Umbilical cord (tissue), 2 donors: ENCODE measurements around the gene SOX6. TPM values are rescaled to one million over a fixed set of nuclear protein-coding genes. Genes with fewer than 3 reads are reported as not detected.
A peak's percentile ranks its signal among the peaks of the same experiment; 100 is the strongest.

Experiments used
- DNase-seq: peaks from one replicate; pipeline ENCODE4 v3.0.0-alpha.2; 2015; ENCODE audit warnings: low spot score
- total RNA-seq: library from RNA; depleted of rRNA; stranded (reverse); fragments of >200 nt; gene quantifications from one replicate; pipeline ENCODE4 v1.2.3, GENCODE V29; 2014; ENCODE audit warnings: low replicate concordance; ENCODE audit not compliant: insufficient read depth

SOX6 gene
- total RNA-seq, 1 donor from 2014 or later = 54.7 TPM

DNA sequence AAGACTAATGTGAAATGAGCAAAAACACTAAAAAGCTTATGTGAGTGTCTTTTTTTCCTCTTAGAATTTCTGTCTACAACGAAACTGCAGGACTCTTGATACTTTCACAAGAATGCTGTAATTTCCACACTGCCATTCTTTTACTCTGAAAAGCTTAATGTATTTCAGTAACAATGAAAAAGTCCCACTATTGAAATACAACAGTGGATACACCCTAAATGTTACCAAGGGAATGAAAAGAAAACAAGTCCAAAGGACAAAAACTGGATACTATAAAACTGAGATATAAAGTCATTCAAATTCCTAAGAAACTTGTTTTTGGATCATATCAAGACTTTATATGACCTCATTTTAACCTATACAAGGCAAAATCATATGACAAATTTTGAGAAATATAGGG is 77.4 kb downstream of the SOX6 start:
- DNase-seq = peak; percentile 26

DNA sequence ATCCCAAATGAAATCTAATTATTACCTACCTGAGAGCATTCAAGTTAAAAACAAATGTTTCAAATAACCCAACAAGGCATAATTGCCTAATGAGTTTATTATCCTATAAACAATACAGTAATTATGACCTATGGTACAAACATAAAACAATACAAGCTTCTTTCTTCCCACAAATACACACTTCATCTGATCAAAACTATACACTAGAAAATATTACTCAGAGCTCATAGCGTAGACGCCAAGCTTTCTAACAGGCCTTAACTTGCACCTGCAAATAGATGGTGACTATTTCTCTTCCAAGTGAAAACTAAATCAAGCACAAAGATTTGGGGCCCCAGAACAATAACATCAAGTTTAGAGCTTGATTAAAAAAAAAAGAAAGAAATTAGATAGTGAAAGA is 78.1 kb downstream of the SOX6 start:
- DNase-seq = no peak

DNA sequence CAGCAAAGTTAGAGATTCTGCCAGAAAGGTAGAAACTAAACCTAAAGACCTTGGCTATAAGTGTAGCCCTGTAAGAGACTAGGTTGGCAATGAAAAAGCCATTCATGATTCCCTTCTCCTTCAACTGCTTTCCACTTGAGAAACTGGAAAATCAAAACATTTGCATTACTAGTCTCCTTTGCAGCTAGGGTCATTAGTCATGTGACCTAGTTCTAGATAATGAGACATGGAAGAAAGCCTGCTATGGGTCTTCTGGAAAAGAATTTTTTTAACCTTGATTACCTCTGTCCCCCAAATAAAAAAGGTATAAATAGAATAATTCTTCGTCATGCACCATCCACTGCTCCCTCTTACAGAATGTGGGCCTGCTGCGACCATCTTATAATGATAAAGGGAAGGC is 80.1 kb downstream of the SOX6 start:
- no peak for DNase-seq

DNA sequence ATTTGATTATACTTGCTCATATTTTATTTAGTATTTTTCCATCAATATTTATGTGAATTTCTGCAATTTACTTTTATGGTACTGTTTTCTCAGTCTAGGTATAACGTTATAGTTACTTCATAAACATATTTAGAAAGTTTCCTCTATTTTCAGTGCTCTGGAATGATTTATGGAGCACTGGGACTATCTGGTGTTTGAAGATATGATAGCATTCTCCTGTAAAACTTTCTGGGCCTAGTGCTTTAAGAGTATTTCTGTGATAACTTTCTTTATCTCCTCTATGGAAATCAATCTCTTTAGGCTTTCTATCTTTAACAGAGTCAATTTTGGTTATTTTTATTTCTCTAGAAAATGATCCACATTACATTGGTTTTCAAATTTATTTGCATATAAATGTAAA is 85.1 kb downstream of the SOX6 start:
- no peak for DNase-seq

DNA sequence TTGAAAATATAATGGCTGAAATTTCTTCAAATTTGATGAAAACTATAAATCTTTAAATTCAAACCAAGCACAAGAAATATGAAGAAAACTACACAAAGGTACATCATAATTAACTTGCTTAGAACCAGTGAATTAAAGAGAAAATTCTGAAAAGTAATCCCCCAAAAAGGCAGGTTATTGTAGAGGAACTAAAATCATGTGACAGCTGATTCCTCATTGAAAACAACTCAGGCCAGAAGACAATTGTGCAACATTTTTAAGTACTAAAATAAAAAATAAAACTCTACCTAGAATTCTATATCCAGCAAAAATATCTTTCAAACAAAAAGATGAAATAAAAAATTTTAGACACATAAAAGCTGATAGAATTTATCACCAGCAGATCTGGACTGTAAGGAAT is 90.3 kb downstream of the SOX6 start:
- no peak for DNase-seq

DNA sequence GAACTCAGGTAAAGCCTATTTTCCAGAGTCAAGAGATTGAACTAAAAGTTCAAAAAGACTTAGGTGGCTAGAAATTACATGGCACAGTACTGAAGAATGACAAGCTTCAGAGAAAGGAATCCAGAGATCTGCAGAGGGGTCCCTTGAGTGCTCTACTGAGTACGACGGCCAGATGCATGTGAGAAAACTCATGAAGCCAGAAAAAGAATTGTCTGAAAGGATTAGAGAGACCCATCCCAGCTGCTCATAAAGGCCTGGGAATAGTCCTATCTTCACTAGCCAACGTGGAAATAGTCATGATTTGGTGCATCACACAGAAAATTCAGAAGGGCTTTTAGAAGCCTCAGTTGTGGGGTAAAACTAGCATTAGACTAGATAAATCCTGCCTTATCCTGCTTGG is 91.3 kb downstream of the SOX6 start:
- DNase-seq = no peak

DNA sequence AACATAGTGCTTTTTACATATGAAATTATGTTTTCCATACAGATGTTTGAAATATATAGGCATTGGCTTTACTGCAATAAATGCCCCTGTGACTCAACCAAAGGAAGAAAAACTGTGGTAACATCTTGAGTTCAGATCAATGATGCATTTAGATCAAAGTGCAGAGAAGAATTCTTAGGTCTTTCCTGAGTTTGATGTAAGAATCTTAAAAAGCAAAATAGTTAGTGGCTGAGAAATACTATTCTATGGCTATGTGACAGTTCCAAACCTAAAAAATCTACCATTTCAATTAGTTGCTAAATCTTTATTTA is 93.7 kb downstream of the SOX6 start:
- DNase-seq = no peak

DNA sequence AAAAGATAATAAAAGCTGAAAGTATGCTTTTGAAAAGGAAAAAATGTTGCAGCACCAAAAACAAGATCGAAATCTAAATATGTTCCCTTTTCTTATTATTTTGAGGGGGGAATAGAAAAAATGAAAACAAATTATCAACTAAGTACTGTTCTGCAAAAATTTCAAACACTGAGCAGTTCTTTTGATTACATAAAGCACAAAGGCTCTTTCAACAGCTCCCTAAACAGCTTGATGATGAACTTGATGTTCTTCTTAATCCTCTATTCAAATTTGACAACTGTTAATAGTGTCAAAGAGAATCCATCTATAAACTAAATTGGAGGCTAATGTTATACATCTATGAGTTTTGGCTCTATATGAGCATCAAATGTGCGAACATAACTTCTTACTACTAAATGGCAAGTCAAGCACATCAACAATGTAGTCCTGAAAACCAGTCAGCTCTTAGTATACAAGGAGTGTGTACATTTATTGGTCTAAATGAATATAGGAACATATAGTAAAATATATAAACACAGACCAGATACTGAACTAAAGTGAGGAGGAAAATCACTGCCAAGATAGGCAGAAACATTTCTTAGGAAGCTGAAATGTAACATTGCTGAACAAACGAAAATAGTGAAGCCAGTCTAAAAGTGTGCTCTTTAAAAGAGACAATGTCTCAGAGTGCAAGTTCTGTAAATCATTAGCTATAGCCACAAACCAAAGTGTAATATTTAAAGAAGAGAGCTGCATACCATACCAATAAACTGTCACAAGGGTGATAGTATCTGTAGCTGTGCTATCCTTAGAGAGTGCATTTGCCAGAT is 94.3 kb downstream of the SOX6 start:
- no peak for DNase-seq

DNA sequence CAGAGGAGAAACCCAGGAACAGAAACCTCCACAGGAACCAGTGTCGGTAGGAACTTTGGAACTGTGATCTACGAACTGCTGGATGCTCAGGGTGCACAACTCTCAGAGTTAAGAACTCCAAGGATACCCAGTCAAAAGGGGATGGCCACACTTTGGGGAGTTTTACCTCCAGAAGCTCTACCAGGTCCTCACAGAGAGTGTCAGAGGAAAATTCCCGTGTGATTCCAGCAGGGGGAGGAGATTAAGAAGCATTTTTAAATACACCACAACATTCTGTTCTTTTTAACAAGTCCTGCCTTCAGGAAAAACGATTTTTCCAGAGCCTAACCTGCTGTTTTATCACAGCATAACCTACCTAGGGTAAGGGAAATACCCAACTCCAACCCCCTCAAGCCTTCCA is 104.0 kb downstream of the SOX6 start:
- no peak for DNase-seq

DNA sequence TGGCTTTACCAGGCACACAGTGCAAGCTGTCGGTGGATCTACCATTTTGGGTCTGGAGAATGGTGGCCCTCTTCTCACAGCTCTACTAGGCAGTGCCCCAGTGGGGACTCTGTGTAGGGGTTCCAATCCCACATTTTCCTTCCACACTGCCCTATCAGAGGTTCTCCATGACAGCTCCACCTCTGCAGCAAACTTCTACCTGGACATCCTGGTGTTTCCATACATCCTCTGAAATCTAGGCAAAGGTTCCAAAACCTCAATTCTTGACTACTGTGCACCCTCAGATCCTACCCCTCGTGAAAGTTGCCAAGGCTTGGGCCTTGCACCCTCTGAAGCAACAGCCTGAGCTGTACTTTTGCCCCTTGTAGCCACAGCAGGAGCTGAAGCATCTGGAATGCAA is 108.1 kb downstream of the SOX6 start:
- no peak for DNase-seq

DNA sequence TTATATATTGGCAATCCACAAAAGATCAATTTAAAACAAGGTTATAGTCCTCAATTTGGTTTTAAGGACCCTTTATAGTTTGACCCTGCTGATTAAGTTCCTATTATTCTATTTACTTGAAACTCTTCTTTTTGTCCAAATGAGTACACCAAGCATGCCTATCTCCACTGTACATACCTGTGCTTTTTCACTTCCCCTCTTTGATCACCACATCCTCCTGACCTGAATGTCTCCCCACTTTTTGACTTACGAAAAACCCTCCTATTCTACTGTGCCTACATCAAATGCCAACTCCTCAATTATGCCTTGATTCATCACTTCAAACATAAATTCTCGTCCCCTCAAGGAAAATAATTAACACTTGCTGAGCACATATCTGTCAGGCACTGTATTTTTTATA is 113.5 kb downstream of the SOX6 start:
- no peak for DNase-seq

DNA sequence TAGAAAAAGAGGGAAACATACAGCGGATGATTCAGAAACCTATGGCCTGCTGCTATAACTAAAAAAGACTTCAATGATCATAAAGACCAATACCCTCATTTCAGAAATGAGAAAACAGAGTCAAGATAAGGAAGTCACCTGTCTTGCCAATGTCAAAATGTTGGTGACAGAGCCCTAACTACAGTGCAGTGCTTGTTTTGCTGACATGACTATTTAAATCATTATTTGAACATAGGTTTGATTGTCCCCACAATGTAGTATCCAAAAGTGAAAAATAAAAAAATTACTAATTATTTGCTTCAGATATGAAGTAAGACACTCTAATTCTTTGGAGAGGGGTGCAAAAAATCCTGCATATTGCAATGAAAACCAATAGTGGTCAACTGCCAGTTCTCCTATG is 115.7 kb downstream of the SOX6 start:
- no peak for DNase-seq

DNA sequence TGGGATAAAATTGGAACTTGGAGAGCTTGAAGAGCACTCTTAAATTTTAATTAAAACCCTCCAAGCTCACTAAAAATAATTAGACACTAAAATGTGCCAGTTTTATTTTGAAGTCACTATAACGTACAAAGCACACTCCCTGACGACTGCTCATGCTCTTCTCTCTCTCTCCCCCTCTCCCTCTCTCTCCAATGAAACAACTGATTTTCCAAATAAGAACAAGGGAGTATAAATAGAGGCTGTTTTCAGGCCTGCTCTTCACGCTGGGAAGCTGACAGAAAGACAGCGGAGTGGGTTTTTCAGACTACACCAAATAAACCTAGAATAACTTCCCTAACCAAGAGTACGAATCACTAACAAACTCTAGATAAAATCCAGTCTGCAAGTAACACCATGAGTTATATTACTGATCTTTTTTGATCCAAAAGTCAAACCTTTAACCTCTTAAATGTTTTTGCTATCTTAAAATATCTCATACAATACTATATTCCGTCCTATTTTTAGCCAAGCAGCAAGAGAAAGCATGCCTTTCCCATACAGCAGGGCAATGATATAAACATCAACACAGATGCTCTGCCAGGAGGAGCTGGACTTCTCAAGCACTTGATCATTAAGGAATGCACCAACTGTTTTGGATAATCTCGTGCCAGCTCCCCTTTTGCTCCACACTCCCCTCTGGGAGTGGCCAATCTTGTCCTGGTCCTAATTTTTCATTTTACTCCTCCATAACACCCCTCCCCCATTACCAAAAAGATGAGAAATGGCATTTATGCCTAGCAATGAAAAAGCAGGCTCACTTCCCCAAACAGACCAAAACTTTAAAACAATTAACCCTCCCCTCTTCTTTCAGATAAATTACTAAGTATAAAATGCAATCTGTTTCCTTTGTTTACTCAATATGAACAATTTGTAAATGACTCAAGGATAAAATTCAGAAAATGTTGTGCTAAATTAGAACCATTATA is 116.9 kb downstream of the SOX6 start:
- peak; percentile 74 for DNase-seq

DNA sequence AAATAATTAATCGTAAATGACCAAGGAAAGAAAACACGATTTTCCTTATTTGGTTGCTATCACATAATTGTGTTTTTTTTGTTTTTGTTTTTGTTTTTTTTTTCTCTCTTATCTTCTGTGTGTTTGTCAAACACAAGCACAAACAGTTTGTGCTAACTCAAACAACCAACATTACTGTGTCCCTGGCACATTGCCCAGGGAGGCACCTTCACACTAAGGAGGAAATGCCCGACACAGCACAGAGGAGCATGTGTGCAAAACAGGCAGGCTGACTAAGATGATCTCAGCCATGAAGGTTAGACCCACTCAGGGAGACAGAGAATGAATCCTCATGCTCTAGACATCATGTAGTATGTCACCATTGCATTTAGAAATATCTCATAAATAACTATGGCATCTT is 130.1 kb downstream of the SOX6 start:
- peak; percentile 55 for DNase-seq

DNA sequence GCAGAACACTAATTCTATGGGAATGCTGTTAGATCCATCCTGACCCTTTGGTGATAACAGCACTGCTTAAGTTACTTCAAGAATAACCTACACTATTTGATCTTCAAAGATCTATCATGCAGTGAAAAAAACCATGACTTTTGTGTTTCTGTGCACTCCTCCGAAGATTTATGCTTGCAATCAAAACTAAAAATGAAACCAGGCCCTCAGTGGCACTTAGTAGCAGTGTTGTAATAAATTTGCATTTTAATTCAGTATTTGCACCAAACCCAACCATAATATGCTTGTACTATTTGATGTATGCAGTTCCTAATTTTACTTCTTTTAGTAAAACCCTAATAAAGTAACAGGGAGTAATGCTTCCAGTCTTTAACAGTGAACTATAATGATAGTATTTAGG is 130.7 kb downstream of the SOX6 start:
- peak; percentile 74 for DNase-seq

DNA sequence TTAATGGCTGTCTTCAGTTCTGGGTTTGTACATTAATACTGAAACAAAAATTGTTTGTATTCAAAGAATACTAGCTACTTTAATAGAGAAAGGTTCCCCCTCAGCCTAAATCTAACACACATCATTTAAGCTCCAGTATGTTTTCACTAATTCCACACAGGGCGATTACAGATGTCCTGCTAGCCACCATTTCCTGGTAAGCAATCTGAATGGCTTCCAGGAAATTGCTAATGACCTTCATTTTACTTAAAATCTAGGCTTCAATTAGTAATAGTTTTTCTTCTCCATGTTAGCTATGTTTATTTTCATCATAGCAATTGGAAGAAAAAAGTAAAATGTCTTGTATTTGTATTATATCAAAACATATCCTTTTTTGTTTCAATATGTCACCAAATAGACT is 132.8 kb downstream of the SOX6 start:
- no peak for DNase-seq

DNA sequence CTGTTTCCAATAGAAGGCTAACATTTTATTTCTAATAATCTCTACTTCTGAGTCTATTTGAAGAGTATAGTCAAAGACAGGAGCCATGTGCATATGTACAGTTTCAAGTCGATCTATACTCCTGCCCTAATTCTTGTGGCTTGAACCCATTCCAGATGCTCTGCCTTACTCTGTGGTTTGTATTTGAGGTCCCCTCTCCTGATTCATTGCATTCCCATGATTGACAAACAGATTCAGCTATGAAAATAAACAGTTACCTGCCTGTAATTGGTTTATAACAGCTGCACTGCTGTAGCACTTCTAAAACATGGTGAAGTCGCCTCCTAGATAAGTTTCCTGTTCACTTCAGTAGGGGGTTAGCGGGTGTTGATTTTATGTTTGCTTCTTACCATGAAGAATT is 138.7 kb downstream of the SOX6 start:
- no peak for DNase-seq

DNA sequence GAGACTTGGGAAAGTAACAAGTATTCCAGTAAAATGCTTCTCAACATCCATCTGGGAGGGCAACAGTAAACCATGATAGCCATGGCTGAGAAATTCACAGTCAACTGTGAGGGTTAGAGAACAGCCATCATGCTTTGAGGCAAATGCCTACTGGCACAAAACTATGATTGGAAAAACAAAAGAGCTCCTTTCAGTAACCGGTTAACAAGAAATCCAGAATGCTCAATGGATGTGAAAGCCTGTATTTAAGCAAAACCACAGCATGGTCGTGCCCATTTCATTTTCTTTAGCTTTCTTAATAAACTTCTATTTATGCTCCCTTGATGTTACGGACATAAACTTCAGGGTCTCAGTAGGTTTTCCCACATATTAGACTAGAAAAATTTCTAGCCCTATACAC is 139.5 kb downstream of the SOX6 start:
- DNase-seq = no peak

DNA sequence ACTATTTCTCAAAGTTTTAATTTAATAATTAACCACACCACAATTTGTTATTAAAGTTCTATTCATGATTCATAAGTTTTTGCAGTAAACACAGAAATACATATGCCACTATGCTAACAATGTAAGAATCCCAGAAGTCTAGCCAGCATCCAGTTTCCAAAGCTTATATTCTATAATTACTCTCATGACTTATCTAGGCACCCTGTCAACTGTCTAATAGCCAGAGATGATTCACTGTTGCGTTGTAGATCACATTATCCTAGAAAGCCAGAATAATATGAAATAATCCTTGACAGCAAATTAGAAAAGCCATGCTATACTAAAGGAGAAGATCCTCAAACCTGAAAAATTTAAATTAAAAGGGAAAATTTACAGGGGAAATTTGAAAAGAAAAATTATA is 141.0 kb downstream of the SOX6 start:
- DNase-seq = no peak

DNA sequence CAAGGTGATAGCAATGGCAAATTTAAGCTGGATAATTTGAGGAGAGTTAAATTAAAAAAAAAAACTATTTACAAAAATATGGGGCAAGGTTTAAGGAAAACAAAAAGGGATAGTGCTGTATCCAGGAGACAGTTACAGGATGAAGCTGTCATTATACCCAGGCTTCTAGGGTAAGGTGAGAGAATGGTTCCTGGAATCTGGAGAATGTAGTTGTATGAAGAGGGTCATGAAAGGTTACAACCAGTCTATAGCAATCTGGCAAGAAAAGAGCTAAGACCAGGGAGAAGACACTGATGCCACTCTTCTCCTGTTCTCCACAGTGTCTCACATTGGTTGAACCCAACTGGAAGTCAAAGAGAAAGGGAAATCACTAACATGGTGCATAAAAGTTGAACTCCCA is 144.9 kb downstream of the SOX6 start:
- no peak for DNase-seq

DNA sequence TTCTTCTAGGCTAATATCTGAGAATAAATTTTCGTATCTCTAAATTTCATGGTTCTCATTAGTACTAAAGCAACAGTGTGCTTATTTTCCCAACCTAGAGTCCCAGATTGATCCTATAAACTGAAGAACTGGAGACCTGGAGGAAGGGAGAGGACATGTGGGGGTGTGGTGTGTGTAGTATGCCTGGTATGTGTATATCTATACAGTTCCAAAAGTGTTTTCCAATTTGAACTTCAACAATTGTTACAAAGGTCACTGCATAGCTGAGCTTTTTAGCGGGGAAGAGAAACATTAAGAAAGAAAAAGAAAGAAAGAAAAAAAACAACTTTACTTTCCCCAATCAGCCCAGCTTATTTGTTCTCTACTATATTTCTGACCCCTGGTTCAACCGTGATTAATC is 152.1 kb downstream of the SOX6 start:
- no peak for DNase-seq

DNA sequence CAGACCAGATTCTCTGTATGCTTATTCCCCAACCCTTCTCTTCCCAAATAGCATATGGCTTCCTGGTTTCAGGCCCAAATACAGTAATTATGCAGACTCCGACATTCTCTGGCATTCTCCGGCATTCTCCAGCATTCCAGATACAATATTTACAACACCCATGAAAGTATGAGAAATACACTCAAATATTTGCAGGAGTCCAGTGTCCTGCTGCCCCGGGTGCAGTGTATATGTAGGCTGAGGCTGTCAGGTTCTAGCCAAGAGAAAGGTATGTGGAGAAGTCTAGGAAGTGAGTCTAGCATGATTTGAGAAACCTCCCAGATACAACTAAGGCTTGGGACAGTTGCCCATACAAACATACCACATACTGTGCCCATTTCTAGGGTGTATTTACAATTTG is 160.7 kb downstream of the SOX6 start:
- DNase-seq = peak; percentile 27

DNA sequence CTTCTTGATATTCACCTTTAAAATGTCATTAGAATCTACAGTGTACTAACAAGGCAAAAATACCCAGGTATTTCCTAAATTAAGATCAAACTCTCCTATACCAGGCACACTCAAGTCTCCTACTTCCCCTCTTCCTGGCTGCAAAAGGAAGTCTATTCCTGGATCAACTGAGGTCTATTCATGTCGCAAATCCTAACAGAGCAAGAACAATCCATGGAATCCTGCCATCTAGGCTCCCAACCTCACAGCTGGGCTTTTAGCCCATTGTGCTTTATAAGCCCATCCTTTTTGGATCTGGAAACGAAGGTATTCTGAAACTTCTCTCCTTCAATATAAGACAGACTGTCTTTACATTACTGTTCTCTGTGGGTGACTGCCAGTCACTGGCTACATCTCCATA is 161.8 kb downstream of the SOX6 start:
- no peak for DNase-seq
